K562 (cell line): ENCODE results near the gene OXSR1. TPM values are rescaled to one million over a fixed set of nuclear protein-coding genes. Genes with fewer than 3 reads are reported as not detected.

Experiments used
- ATF7 ChIP-seq: fragments of 450-650 bp; IDR thresholded peaks from 2 replicates; pipeline ENCODE4 v1.7.1; 2014; ENCODE audit warnings: mild to moderate bottlenecking, moderate library complexity
- HSF4 ChIP-seq: fragments of 250-450 bp; sonication (Bioruptor Pico); IDR thresholded peaks from 2 replicates; pipeline ENCODE4 v2.1.2; 2022; ENCODE audit warnings: mild to moderate bottlenecking, moderate library complexity, borderline replicate concordance
- KLF13 ChIP-seq: fragments of 450-650 bp; IDR thresholded peaks from 2 replicates; pipeline ENCODE4 v1.6.1; 2016; ENCODE audit warnings: missing genetic modification characterization, low read depth, mild to moderate bottlenecking, missing compliant biosample characterization, moderate library complexity, borderline replicate concordance
- KLF6 ChIP-seq: fragments of 250-450 bp; sonication (Bioruptor Pico); IDR thresholded peaks from 2 replicates; pipeline ENCODE4 v1.4.0; 2020; ENCODE audit warnings: mild to moderate bottlenecking, moderate library complexity, borderline replicate concordance
- MEF2A ChIP-seq: IDR thresholded peaks from 2 replicates; pipeline ENCODE4 v1.6.1; 2011; ENCODE audit warnings: low read depth, mild to moderate bottlenecking, low read length, moderate library complexity; ENCODE audit not compliant: control insufficient read depth
- NCOR1 ChIP-seq: fragments of 450-650 bp; IDR thresholded peaks from 2 replicates; pipeline ENCODE4 v1.6.1; 2016; ENCODE audit warnings: mild to moderate bottlenecking, moderate library complexity
- NR2C1 ChIP-seq, 2 experiments: fragments of 450-650 bp; IDR thresholded peaks; 2 replicates each; pipeline ENCODE4 v1.6.1; 2017; ENCODE audit warnings: mild to moderate bottlenecking in 2 of 2, antibody characterized with exemption in 1 of 2, inconsistent platforms in 1 of 2, missing compliant biosample characterization in 1 of 2, missing genetic modification characterization in 1 of 2
- POLR2A ChIP-seq: fragments of 450-650 bp; conservative IDR thresholded peaks from 2 replicates; pipeline ENCODE4 v1.6.1; 2016
- ZNF197 ChIP-seq: fragments of 200-800 bp; sonication (Bioruptor generic); IDR thresholded peaks from 2 replicates; pipeline ENCODE4 v1.6.1; 2016; ENCODE audit warnings: low read depth, missing genetic modification characterization, missing compliant biosample characterization
- ZNF212 ChIP-seq: fragments of 450-650 bp; formaldehyde crosslinking; IDR thresholded peaks from 2 replicates; pipeline ENCODE4 v1.4.0; 2020; ENCODE audit warnings: mild to moderate bottlenecking
- polyA plus RNA-seq, 8 experiments: library from polyadenylated mRNA; depleted of rRNA in 4 of 8; stranded (reverse) in 5 of 8; unstranded in 3 of 8; fragments of >200 nt; fragmentation: Nextera tagmentation in 2 of 8; fragmentation: Illumina TruSeq in 1 of 8; extraction: Ambion mirVana in 2 of 8; extraction: Trizol in 1 of 8; gene quantifications; 2 replicates each; pipeline versions ENCODE4 v1.2.1 to v1.2.3, GENCODE V29; 2011 to 2014; ENCODE audit warnings: inconsistent platforms in 1 of 8, missing spikeins in 1 of 8
- total RNA-seq, 7 experiments: library from RNA; depleted of rRNA in 6 of 7; stranded (reverse); fragments of >200 nt in 6 of 7; fragmentation: Illumina TruSeq in 2 of 7; extraction: Trizol in 2 of 7; gene quantifications; 2 replicates each; pipeline versions ENCODE4 v1.2.1 to v1.2.3, GENCODE V29; 2011 to 2021; ENCODE audit warnings: low replicate concordance in 1 of 7
- TF ChIP-seq, protein P1 (sequence below), 2 experiments: fragments of 450-650 bp; conservative IDR thresholded peaks; 2 replicates each; pipeline ENCODE4 v1.6.1; 2017; ENCODE audit warnings: mild to moderate bottlenecking in 2 of 2, moderate library complexity in 2 of 2
- TF ChIP-seq, protein P2 (sequence below): sonication (generic); formaldehyde crosslinking; IDR thresholded peaks from 2 replicates; pipeline ENCODE4 v1.8.1; 2023; ENCODE audit warnings: mild to moderate bottlenecking, missing genetic modification reagents
- TF ChIP-seq, protein P3 (sequence below), 3 experiments: fragments of 200-800 bp in 1 of 3; fragments of 250-450 bp in 1 of 3; fragments of 450-650 bp in 1 of 3; sonication (Bioruptor Pico) in 1 of 3; sonication (Bioruptor generic) in 1 of 3; formaldehyde crosslinking in 1 of 3; IDR thresholded peaks; 2 replicates each; pipeline versions ENCODE4 v1.6.1 to v1.8.0; 2016 to 2022; ENCODE audit warnings: mild to moderate bottlenecking in 2 of 3, missing genetic modification characterization in 2 of 3, missing compliant biosample characterization in 1 of 3, moderate library complexity in 1 of 3
- TF ChIP-seq, protein P4 (sequence below): fragments of 250-450 bp; sonication (Bioruptor Pico); IDR thresholded peaks from 2 replicates; pipeline ENCODE4 v1.5.0; 2021
- TF ChIP-seq, protein P5 (sequence below), 2 experiments: IDR thresholded peaks in 1 of 2; conservative IDR thresholded peaks in 1 of 2; 2 replicates each; pipeline ENCODE4 v1.6.1; 2016; ENCODE audit warnings: low read depth in 2 of 2, mild to moderate bottlenecking in 1 of 2, missing compliant biosample characterization in 1 of 2, missing genetic modification characterization in 1 of 2, moderate library complexity in 1 of 2

Gene OXSR1
- total and polyA plus RNA-seq, 9 of the 15 experiments (the other 6 are each of a cell fraction or from before 2014, with no cell fraction given) = 15.7 to 87.6 (median 48.7) TPM

DNA sequence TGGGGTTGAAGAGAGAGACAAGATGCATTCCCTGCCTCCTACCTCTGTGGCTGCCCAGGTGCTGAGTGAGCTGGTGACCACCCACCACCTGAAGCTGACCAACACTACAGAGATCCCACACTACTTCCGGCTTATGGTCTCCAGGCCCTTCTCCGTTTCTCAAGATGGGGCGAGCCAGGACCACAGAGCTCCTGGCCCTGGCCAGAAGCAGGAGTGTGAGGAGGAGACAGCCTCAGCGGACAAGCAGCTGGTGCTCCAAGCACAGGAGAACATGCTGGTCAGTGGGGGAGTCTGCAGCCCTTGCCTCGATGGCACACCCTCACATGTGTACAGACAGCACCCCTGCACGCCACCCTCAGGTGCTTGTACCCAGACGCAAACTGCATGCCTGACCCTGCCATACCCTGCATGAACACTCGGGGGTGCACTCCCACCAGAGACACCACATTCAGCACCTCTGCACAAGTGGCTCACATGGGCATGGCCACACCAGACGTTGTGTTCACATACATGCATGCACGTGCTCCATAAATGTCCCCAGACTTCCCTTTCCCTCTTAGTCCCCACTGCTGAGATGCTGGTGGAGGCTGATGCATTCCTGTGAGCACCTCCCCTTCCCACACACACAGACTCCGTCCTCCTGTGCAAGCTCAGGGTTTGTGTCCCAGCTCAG is 47.5 kb upstream of the OXSR1 start (continued):
- TF ChIP-seq, protein P1, sequence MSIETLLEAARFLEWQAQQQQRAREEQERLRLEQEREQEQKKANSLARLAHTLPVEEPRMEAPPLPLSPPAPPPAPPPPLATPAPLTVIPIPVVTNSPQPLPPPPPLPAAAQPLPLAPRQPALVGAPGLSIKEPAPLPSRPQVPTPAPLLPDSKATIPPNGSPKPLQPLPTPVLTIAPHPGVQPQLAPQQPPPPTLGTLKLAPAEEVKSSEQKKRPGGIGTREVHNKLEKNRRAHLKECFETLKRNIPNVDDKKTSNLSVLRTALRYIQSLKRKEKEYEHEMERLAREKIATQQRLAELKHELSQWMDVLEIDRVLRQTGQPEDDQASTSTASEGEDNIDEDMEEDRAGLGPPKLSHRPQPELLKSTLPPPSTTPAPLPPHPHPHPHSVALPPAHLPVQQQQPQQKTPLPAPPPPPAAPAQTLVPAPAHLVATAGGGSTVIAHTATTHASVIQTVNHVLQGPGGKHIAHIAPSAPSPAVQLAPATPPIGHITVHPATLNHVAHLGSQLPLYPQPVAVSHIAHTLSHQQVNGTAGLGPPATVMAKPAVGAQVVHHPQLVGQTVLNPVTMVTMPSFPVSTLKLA (conservative IDR thresholded peaks at IDR 0.05) = peak in 1 of 2 experiments; percentile 82; a peak in 3 of 4 replicates
- no peak for TF ChIP-seq HSF4
- TF ChIP-seq, protein P2, sequence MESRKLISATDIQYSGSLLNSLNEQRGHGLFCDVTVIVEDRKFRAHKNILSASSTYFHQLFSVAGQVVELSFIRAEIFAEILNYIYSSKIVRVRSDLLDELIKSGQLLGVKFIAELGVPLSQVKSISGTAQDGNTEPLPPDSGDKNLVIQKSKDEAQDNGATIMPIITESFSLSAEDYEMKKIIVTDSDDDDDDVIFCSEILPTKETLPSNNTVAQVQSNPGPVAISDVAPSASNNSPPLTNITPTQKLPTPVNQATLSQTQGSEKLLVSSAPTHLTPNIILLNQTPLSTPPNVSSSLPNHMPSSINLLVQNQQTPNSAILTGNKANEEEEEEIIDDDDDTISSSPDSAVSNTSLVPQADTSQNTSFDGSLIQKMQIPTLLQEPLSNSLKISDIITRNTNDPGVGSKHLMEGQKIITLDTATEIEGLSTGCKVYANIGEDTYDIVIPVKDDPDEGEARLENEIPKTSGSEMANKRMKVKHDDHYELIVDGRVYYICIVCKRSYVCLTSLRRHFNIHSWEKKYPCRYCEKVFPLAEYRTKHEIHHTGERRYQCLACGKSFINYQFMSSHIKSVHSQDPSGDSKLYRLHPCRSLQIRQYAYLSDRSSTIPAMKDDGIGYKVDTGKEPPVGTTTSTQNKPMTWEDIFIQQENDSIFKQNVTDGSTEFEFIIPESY = no peak
- 0 out of 2 replicates have a peak, but pooled peaks have one; percentile 21 for TF ChIP-seq POLR2A
- TF ChIP-seq, protein P3, sequence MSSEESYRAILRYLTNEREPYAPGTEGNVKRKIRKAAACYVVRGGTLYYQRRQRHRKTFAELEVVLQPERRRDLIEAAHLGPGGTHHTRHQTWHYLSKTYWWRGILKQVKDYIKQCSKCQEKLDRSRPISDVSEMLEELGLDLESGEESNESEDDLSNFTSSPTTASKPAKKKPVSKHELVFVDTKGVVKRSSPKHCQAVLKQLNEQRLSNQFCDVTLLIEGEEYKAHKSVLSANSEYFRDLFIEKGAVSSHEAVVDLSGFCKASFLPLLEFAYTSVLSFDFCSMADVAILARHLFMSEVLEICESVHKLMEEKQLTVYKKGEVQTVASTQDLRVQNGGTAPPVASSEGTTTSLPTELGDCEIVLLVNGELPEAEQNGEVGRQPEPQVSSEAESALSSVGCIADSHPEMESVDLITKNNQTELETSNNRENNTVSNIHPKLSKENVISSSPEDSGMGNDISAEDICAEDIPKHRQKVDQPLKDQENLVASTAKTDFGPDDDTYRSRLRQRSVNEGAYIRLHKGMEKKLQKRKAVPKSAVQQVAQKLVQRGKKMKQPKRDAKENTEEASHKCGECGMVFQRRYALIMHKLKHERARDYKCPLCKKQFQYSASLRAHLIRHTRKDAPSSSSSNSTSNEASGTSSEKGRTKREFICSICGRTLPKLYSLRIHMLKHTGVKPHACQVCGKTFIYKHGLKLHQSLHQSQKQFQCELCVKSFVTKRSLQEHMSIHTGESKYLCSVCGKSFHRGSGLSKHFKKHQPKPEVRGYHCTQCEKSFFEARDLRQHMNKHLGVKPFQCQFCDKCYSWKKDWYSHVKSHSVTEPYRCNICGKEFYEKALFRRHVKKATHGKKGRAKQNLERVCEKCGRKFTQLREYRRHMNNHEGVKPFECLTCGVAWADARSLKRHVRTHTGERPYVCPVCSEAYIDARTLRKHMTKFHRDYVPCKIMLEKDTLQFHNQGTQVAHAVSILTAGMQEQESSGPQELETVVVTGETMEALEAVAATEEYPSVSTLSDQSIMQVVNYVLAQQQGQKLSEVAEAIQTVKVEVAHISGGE (CRISPR knock-in tag; IDR thresholded peaks at IDR 0.05) = no peak
- TF ChIP-seq ZNF212 (CRISPR knock-in tag) = no peak
- no peak for TF ChIP-seq NCOR1
- no peak for TF ChIP-seq KLF6 (CRISPR knock-in tag)
- no peak for TF ChIP-seq ATF7
- no peak for TF ChIP-seq ZNF197
- no peak for TF ChIP-seq NR2C1 (IDR thresholded peaks at IDR 0.05)
- TF ChIP-seq NR2C1 (tag; IDR thresholded peaks at IDR 0.05) = peak; percentile 51; the same call in 1 of the 2 replicates
- TF ChIP-seq, protein P4, sequence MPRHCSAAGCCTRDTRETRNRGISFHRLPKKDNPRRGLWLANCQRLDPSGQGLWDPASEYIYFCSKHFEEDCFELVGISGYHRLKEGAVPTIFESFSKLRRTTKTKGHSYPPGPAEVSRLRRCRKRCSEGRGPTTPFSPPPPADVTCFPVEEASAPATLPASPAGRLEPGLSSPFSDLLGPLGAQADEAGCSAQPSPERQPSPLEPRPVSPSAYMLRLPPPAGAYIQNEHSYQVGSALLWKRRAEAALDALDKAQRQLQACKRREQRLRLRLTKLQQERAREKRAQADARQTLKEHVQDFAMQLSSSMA (CRISPR knock-in tag) = no peak
- TF ChIP-seq, protein P5, sequence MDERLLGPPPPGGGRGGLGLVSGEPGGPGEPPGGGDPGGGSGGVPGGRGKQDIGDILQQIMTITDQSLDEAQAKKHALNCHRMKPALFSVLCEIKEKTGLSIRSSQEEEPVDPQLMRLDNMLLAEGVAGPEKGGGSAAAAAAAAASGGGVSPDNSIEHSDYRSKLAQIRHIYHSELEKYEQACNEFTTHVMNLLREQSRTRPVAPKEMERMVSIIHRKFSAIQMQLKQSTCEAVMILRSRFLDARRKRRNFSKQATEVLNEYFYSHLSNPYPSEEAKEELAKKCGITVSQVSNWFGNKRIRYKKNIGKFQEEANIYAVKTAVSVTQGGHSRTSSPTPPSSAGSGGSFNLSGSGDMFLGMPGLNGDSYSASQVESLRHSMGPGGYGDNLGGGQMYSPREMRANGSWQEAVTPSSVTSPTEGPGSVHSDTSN (CRISPR knock-in tag; IDR thresholded peaks at IDR 0.05; ENCODE audit: low read depth) = no peak
- TF ChIP-seq, protein P5 (tag; conservative IDR thresholded peaks at IDR 0.05; ENCODE audit: low read depth) = no peak
- TF ChIP-seq MEF2A = no peak
- TF ChIP-seq KLF13 (tag) = no peak
